Measurements from ENCODE around the gene KCNK7.

KCNK7 gene

GRCh38 chr11:65576867-65577755 is 18.5 kb downstream of the KCNK7 start:
- peak overlapping the region; percentile 98; the same call in 1 of the 2 replicates for H3K27ac ChIP-seq
- TF ChIP-seq, protein P1, sequence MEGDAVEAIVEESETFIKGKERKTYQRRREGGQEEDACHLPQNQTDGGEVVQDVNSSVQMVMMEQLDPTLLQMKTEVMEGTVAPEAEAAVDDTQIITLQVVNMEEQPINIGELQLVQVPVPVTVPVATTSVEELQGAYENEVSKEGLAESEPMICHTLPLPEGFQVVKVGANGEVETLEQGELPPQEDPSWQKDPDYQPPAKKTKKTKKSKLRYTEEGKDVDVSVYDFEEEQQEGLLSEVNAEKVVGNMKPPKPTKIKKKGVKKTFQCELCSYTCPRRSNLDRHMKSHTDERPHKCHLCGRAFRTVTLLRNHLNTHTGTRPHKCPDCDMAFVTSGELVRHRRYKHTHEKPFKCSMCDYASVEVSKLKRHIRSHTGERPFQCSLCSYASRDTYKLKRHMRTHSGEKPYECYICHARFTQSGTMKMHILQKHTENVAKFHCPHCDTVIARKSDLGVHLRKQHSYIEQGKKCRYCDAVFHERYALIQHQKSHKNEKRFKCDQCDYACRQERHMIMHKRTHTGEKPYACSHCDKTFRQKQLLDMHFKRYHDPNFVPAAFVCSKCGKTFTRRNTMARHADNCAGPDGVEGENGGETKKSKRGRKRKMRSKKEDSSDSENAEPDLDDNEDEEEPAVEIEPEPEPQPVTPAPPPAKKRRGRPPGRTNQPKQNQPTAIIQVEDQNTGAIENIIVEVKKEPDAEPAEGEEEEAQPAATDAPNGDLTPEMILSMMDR (conservative IDR thresholded peaks at IDR 0.05) = no peak

DNA sequence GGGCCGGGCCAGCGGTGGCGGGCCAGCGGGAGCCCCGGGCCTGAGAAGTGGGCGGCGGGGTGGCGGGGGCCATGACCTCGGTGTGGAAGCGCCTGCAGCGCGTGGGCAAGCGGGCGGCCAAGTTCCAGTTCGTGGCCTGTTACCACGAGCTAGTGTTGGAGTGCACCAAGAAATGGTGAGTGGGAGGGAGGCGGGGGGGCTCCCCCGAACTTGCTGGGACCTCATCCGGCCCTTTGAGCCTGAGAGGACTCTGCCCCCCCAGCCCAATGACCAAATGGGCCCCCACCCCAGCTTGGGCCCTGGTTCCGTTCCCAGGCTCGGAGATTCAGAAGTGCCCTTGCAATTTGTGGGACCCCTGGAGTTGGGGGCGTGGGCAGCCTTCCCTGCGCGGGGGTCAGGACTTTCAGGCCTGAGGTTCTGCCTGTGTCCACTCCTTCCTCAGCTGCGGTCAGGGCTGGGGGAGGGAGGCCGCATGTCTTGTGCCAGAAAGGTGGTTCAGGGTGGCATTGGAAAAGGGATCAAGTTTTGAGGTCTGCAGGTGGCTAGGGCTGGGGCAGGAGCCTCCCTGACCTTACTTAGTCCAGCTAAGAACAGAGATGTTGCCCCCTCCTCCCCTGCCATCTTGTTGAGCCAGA is 19.3 kb downstream of the KCNK7 start:
- TF ChIP-seq, protein P1 (conservative IDR thresholded peaks at IDR 0.05) = no peak
- peak overlapping the region; percentile 98 for H3K27ac ChIP-seq

DNA sequence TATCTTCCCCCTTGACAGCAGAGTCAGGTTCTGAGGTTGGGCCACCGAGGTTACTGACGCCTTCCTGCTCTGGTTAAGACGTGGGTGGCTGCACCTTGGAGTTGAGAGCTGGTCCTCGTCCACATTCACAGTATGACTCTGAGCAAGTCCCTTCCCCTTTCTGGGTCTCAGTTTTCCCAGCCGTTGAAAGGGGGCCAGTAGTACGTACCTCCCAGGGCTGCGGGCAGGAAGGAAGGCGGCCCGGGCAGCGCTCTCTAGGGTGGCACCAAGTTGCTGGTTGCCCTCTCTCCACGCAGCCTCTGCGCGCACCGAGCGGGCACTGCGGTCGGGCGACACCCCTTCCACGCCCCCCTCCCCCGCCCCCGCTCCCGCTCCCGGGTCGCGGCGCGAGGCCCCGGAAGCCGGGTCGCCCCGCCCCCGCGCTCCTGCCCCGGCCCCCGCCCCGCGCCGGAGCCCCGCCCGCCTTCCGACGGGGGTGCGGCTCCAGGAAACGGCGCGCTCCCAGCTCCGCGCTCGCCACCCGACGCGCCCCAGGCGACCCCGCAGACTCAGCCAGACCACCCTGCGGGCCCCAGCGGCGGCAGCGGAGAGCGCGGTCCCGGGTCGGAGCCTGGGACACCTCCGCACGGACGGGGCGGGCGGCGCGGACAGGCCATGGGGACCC is 19.9 kb downstream of the KCNK7 start, which contains the start of gene EHBP1L1:
Gene EHBP1L1, plus strand, starts transcription at position 486 of the 664 bp plus-strand sequence. CDS start 250 bp downstream, outside the sequence.
- TF ChIP-seq, protein P1 (conservative IDR thresholded peaks at IDR 0.05) = no peak

GRCh38 chr11:65574811-65575567 is 20.6 kb downstream of the KCNK7 start:
- H3K27ac ChIP-seq = peak overlapping the region; percentile 98
- TF ChIP-seq, protein P1 (conservative IDR thresholded peaks at IDR 0.05) = no peak

More for the DNA sequence above, 19.9 kb downstream of the KCNK7 start, which contains the start of gene EHBP1L1:
- H3K27ac ChIP-seq = peak within 1 kb of the TSS; percentile 98

DNA sequence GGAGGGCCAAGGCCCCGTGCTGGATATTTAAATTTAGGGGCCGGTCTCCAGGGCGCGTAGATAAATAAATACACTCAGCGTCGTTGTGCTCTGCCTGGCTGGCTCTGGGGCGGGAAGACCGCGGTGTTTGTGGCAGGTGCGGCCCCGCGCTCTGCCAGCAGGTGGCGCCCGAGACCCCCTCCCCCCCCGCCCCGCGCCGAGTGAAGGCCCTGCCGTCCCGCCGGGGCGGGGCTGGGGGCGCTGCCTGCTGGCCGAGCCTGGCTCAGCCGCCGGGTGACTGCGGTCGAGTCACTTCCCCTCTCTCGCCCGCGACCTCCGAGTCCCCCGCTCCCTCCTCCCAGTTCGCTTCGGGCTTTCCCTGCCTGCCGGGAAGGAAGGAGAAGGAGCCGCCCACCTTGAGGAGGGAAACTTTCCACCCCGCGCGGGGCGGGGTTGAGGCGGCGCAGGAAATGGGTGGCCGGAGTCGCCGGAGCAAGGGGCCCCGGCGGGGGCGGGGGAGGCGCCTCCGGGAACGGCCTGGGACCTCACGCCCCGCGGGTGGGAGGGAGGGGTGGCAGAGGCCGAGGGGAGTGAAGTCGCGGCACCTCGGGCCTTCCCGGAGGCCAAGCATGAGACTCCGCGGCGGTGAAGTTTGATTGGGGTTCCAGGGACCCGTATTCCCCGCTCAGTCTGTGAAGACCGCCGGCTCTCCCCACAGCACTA is 21.3 kb downstream of the KCNK7 start:
- H3K27ac ChIP-seq = peak overlapping the region; percentile 98
- TF ChIP-seq, protein P1 (conservative IDR thresholded peaks at IDR 0.05) = peak; percentile 100

GRCh38 chr11:65573391-65574079 is 22.1 kb downstream of the KCNK7 start:
- TF ChIP-seq, protein P1 (conservative IDR thresholded peaks at IDR 0.05) = no peak
- H3K27ac ChIP-seq = peak overlapping the region; percentile 98

Measured in VCaP (cell line).